ENCODE data around the gene RPAP3. TPM values are rescaled to one million over a fixed set of nuclear protein-coding genes. Genes with fewer than 3 reads are reported as not detected.
"Not testable (repeated sequence)": the region's sequence is repeated elsewhere in the genome, so short reads cannot be mapped to it uniquely, and the experiment has no call there.

RPAP3 gene
- total RNA-seq, 1 donor from 2014 or later: 39.6 TPM

- H3K4me3 Mint-ChIP-seq: no peak overlapping the region
- H3K27me3 Mint-ChIP-seq (ENCODE audit: low read depth): no peaks in the 10 kb centered on the region
- TF ChIP-seq, protein P1, sequence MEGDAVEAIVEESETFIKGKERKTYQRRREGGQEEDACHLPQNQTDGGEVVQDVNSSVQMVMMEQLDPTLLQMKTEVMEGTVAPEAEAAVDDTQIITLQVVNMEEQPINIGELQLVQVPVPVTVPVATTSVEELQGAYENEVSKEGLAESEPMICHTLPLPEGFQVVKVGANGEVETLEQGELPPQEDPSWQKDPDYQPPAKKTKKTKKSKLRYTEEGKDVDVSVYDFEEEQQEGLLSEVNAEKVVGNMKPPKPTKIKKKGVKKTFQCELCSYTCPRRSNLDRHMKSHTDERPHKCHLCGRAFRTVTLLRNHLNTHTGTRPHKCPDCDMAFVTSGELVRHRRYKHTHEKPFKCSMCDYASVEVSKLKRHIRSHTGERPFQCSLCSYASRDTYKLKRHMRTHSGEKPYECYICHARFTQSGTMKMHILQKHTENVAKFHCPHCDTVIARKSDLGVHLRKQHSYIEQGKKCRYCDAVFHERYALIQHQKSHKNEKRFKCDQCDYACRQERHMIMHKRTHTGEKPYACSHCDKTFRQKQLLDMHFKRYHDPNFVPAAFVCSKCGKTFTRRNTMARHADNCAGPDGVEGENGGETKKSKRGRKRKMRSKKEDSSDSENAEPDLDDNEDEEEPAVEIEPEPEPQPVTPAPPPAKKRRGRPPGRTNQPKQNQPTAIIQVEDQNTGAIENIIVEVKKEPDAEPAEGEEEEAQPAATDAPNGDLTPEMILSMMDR (IDR thresholded peaks at IDR 0.05; ENCODE audit: unreplicated experiment): peak; percentile 72
- H3K36me3 Mint-ChIP-seq: peaks cover 13% of the 10 kb centered on the region
- DNase-seq (ENCODE audit: low spot score in 2 of 2, unreplicated experiment in 2 of 2): no peak
- H3K9me3 Mint-ChIP-seq: no peaks in the 10 kb centered on the region
- no peak overlapping the region for H3K27ac Mint-ChIP-seq
- H3K4me1 Mint-ChIP-seq: peaks cover 7% of the 10 kb centered on the region
Measured at GRCh38 chr12:47651368-47652254, 54.2 kb downstream of the RPAP3 start.

DNA sequence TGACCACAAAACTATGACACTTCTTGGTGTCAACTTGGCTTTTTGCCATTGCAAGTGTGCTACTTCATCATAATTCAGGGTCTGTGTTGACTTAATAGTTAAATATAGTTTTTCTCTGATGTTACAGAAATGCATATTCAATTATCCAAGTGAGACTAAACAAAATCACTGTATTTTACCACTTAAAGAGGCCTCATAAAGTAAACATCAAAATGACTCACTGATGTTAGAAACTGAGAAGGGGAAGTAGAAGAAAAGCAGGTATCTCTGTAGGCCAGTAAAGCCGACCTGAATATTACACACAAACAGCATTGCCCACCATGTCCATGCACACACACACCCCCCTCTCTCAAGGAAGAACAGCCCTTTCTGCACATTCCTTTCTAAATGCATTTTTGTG, 55.4 kb downstream of the RPAP3 start:
- Mint-ChIP-seq H3K27ac (no peak overlapping the region), H3K36me3 (peaks cover 24% of the 10 kb centered on the region), H3K4me1 (peaks cover 7% of the 10 kb centered on the region), H3K4me3 (no peak overlapping the region), H3K9me3 (peaks cover 7% of the 10 kb centered on the region), H3K27me3 (ENCODE audit: low read depth) (no peaks in the 10 kb centered on the region)
- TF ChIP-seq, protein P1 (IDR thresholded peaks at IDR 0.05; ENCODE audit: unreplicated experiment): no peak
- DNase-seq (ENCODE audit: low spot score in 2 of 2, unreplicated experiment in 2 of 2): no peak

GRCh38 chr12:47649381-47649780, 56.4 kb downstream of the RPAP3 start:
- peaks cover 15% of the 10 kb centered on the region for H3K9me3 Mint-ChIP-seq
- H3K4me1 Mint-ChIP-seq: peaks cover 7% of the 10 kb centered on the region
- H3K27ac Mint-ChIP-seq: no peak overlapping the region
- no peaks in the 10 kb centered on the region for H3K27me3 Mint-ChIP-seq (ENCODE audit: low read depth)
- TF ChIP-seq, protein P1 (IDR thresholded peaks at IDR 0.05; ENCODE audit: unreplicated experiment): no peak
- H3K36me3 Mint-ChIP-seq: peaks cover 31% of the 10 kb centered on the region
- no peak for DNase-seq (ENCODE audit: low spot score in 2 of 2, unreplicated experiment in 2 of 2)
- no peak overlapping the region for H3K4me3 Mint-ChIP-seq

- Mint-ChIP-seq H3K9me3 (peaks cover 22% of the 10 kb centered on the region), H3K27ac (no peak overlapping the region), H3K4me3 (no peak overlapping the region), H3K4me1 (peaks cover 5% of the 10 kb centered on the region), H3K27me3 (ENCODE audit: low read depth) (no peaks in the 10 kb centered on the region), H3K36me3 (peaks cover 41% of the 10 kb centered on the region)
- no peak for DNase-seq (ENCODE audit: low spot score in 2 of 2, unreplicated experiment in 2 of 2)
- TF ChIP-seq, protein P1 (IDR thresholded peaks at IDR 0.05; ENCODE audit: unreplicated experiment): no peak
Measured at GRCh38 chr12:47648056-47648579, 57.7 kb downstream of the RPAP3 start.

DNA sequence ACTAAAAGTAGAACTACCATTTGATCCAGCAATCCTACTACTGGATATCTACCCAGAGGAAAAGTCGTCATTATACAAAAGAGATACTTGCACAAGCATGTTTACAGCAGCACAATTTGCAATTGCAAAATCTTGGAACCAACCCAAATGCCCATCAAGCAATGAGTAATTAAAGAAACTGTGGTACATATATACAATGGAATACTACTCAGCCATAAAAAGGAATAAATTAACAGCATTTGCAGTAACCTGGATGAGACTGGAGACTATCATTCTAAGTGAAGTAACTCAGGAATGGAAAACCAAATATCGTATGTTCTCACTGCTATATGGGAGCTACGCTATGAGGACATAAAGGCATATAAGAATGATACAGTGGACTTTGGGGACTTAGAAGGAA, 63.5 kb downstream of the RPAP3 start:
- H3K36me3 Mint-ChIP-seq: peaks cover 89% of the 10 kb centered on the region
- not testable (repeated sequence) for DNase-seq (ENCODE audit: low spot score in 2 of 2, unreplicated experiment in 2 of 2); H3K27me3 Mint-ChIP-seq (ENCODE audit: low read depth); H3K4me1 Mint-ChIP-seq; H3K4me3 Mint-ChIP-seq; H3K27ac Mint-ChIP-seq
- H3K9me3 Mint-ChIP-seq: peaks cover 80% of the 10 kb centered on the region

Measured in mesothelial cell of epicardium (in vitro differentiated cells).